Activated CD8-positive, alpha-beta memory T cell treated with anti-CD3 and anti-CD28 coated beads, Interleukin-2, amount 10 ng/mL, durations not matched to agents 7 days and 5 days (primary cell): ENCODE data around the gene SLC22A12. TPM values are rescaled to one million over a fixed set of nuclear protein-coding genes. Genes with fewer than 3 reads are reported as not detected.
"Not testable (repeated sequence)": the region's sequence is repeated elsewhere in the genome, so short reads cannot be mapped to it uniquely, and the experiment has no call there.

Experiments
- ATAC-seq: fragments of 150-1000 bp; cut with Tn5 transposase; one replicate; pipeline ENCODE4 v1.10.0; 2021; ENCODE audit warnings: moderate library complexity
- CTCF ChIA-PET: fragments of 350-600 bp; sonication (Branson Sonifier 250); formaldehyde crosslinking; loops from one replicate; lab custom pipeline; 2021; ENCODE audit warnings: antibody characterized with exemption; lab: Charles Lee
- DNase-seq: peaks from one replicate; pipeline ENCODE4 v3.0.0-alpha.2; 2020
- H3K27ac Mint-ChIP-seq: one replicate; pipeline ENCODE4 v1.8.0; 2021; ENCODE audit warnings: mild to moderate bottlenecking, mixed read lengths
- H3K27me3 Mint-ChIP-seq: one replicate; pipeline ENCODE4 v1.8.0; 2021; ENCODE audit warnings: mixed read lengths
- H3K36me3 Mint-ChIP-seq: one replicate; pipeline ENCODE4 v1.8.0; 2021; ENCODE audit warnings: mild to moderate bottlenecking, mixed read lengths
- H3K4me1 Mint-ChIP-seq: one replicate; pipeline ENCODE4 v1.8.0; 2021; ENCODE audit warnings: mixed read lengths
- H3K4me3 Mint-ChIP-seq: one replicate; pipeline ENCODE4 v1.8.0; 2021; ENCODE audit warnings: mild to moderate bottlenecking, moderate library complexity, mixed read lengths
- H3K9me3 Mint-ChIP-seq: one replicate; pipeline ENCODE4 v1.8.0; 2022; ENCODE audit warnings: low read depth, mixed read lengths
- total RNA-seq, 2 experiments: library from RNA; stranded (reverse); gene quantifications; one replicate each; pipeline ENCODE4 v1.2.3, GENCODE V29; 2021

The SLC22A12 gene
- total RNA-seq, 2 experiments from 2014 or later = not detected

DNA sequence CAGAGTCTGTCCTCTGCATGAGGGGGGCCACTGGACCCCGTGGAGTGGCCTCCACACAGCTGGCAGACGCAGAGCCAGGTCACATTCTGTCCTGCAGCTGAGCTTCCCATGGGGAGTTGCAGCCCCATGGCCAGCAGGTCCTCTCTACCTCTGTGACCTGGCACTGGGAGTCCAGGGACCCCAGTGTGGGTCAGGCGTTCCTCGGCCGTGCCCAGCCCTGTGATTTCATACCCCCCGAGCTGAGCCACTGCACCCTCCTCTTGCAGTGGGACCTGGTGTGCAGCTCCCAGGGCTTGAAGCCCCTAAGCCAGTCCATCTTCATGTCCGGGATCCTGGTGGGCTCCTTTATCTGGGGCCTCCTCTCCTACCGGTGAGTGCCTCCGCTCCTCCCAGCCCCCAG, 32.2 kb upstream of the SLC22A12 start:
- Mint-ChIP-seq H3K4me1 (no peaks in the 10 kb centered on the region), H3K27ac (no peak overlapping the region), H3K9me3 (no peaks in the 10 kb centered on the region), H3K27me3 (no peaks in the 10 kb centered on the region), H3K4me3 (no peak overlapping the region), H3K36me3 (no peaks in the 10 kb centered on the region)
- DNase-seq (no peak), ATAC-seq (no peak)
- CTCF ChIA-PET = interaction anchor here (1.1 kb wide), 1 partner anchor 184 kb away, joined by 3 read pairs; no protein-coding TSS in a partner anchor

DNA sequence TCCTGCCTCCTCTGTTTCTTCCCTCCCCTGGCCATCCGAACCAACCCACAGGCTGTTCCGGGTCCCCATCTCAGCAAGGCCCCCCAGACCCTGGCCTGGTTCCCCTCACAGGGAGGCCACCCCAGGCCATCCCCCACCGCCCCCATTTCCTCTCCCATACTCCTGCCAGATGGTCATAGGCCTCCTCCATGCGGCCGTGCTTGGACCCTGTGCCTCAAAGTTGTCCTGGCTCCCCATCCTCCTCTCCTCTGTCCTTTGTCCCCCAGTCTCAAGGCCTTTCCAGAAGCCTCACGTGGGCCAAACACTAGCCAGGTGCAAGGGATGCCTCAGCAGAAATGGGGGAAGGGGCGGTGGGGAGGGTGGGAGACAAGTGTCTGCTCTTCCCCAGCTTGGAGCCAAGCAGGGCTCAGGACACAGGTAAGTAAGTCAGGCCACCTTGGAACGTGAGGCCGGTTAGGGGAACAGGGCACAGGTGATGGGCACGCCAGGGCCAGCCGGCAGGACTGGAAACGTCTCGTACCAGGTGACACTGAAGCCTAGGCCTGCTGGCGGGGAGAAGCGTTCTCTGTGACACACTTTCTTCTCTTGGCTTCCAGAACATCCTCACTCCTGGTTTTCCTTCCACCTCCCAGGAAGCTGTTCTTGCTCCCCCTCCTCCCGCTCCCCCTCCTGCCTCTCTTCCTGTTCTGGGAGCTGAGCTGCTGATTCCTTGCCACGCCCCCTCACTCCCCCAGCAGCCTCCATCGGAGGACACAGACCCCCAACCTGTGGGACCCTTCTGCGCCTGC, 31.5 kb upstream of the SLC22A12 start:
- DNase-seq (no peak), ATAC-seq (no peak)
- CTCF ChIA-PET = interaction anchor here (1.1 kb wide), 1 partner anchor 183 kb away, joined by 3 read pairs; no protein-coding TSS in a partner anchor
- H3K9me3 Mint-ChIP-seq = no peaks in the 10 kb centered on the region
- H3K4me3 Mint-ChIP-seq = no peak overlapping the region
- no peaks in the 10 kb centered on the region for H3K4me1 Mint-ChIP-seq
- H3K27me3 Mint-ChIP-seq = no peaks in the 10 kb centered on the region
- no peaks in the 10 kb centered on the region for H3K36me3 Mint-ChIP-seq
- H3K27ac Mint-ChIP-seq = no peak overlapping the region

DNA sequence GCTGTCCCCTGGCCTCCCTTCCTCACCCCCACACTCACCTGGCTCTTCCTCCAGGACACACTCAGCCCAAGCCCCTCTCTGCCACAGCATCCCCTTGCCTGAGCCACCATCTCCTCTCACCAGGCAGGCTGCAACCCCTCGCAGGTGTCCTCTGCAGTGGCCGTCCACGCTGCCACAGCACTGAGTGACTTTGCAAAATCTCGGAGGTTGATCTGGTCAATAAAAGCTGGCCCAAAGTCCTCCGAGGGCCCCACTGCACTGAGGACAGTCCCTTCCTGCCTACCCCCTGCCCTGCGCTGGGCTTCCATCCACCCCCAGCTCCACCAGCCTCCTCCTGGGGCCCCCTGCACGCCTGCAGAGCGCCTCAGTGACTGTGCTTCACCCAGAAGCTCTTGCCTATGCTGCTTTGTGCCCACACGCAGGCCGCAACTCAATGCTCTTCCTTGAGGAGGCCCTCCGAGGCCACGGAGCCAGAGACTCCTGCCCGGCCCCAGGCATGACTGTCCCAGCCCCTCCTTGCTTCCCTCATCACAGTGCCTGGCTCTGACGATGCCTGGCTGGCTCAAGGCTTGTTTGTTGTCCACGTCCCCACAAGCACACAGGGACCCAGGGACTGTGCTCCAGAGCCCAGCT, 30.8 kb upstream of the SLC22A12 start:
- Mint-ChIP-seq H3K9me3 (no peaks in the 10 kb centered on the region), H3K4me1 (no peaks in the 10 kb centered on the region), H3K27ac (no peak overlapping the region), H3K36me3 (no peaks in the 10 kb centered on the region), H3K4me3 (no peak overlapping the region), H3K27me3 (no peaks in the 10 kb centered on the region)
- DNase-seq = no peak
- CTCF ChIA-PET = no interaction called here
- ATAC-seq = no peak

DNA sequence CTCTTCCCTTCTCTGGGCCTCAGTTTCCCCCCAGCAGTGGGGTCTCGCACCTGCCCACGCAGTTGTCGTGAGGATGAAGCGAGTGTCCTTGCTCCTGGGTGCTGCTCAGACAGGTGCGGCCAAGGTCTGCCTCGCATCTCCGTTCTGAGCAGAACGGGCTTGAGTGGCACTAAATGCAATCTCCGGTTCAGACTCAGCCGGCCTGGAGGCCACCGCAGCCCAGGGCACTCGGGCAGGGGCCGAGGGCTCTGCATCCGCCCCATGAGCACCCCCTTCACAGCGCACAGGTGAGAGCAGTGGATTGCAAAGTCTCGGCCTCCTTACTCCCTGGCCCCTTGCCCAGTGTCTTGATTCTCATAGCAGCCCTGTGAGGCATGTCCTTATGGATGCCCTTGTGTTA, 30.1 kb upstream of the SLC22A12 start:
- H3K36me3 Mint-ChIP-seq = no peaks in the 10 kb centered on the region
- no peak overlapping the region for H3K4me3 Mint-ChIP-seq
- H3K4me1 Mint-ChIP-seq = no peaks in the 10 kb centered on the region
- CTCF ChIA-PET = no interaction called here
- H3K27me3 Mint-ChIP-seq = no peaks in the 10 kb centered on the region
- H3K9me3 Mint-ChIP-seq = no peaks in the 10 kb centered on the region
- no peak overlapping the region for H3K27ac Mint-ChIP-seq
- no peak for DNase-seq
- ATAC-seq = no peak

DNA sequence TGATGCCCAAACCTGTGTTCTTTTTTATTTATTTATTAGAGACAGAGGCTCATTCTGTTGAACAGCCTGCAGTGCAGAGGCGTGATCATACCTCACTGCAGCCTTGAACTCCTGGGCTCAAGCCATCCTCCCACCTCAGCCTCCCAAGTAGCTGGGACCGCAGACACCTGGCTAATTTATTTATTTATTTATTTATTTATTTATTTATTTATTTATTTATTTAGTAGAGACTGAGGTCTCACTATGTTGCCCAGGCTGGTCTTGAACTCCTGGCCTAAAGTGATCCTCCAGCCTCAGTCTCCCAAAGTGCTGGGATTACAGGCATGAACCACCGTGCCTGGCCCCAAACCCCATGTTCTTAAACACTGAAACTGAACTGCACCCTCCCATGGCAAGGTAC, 29.6 kb upstream of the SLC22A12 start:
- H3K36me3 Mint-ChIP-seq, H3K27ac Mint-ChIP-seq, H3K4me3 Mint-ChIP-seq, H3K4me1 Mint-ChIP-seq, CTCF ChIA-PET, DNase-seq, H3K9me3 Mint-ChIP-seq, ATAC-seq, H3K27me3 Mint-ChIP-seq: not testable (repeated sequence)

DNA sequence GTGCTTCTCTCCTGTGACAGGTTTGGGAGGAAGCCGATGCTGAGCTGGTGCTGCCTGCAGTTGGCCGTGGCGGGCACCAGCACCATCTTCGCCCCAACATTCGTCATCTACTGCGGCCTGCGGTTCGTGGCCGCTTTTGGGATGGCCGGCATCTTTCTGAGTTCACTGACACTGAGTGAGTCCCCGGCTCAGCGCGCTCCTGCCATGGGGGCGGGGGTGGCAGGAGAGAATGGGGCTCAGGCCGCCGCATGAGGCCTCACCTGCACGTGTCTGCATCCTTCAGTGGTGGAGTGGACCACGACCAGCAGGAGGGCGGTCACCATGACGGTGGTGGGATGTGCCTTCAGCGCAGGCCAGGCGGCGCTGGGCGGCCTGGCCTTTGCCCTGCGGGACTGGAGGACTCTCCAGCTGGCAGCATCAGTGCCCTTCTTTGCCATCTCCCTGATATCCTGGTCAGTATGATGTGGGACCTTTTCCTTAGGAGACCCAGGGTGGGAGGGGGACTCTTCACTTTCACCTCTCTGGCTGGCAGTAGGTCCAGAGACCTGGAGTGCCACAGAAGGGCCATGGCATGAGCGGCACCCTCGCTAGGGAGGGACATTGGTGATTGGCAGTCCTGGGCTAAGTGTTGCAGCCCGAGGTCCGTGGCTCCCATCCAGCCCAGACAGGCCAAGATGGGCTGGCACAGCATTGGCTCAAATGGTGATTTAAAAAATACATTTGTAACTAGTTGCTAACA, 28.9 kb upstream of the SLC22A12 start:
- Mint-ChIP-seq H3K4me3 (no peak overlapping the region), H3K9me3 (no peaks in the 10 kb centered on the region), H3K36me3 (no peaks in the 10 kb centered on the region), H3K27me3 (no peaks in the 10 kb centered on the region), H3K27ac (no peak overlapping the region), H3K4me1 (peaks cover 2% of the 10 kb centered on the region)
- CTCF ChIA-PET = no interaction called here
- DNase-seq = no peak
- ATAC-seq = no peak

DNA sequence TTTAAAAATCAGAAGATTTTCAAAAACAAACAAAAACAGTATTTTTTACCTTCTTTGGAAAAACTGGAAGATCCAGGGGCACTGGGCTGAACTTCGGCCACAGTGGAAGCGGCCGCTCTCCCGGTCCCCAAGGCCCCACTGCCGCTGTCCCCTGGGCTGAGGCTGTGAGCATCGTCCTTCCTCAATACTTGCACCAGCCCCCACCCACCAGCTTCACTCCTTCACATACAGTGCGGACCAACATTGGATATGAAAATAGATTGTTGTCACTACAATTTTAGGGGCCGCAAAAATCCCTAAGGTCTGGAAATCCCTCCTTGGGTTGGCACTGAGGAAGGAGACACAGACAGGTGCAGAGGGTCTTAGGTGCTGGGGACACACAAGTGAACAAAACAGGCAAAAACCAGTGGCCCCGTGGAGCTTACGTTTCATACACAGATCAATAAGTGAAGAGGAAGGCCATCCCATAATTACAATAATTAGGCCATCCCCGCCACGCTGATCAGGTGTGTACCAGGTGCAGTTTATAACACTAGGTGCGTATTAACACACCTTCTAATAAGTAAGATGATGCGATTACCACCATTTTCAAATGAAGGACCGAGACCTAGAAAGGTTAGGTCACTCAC, 28.2 kb upstream of the SLC22A12 start:
- CTCF ChIA-PET = no interaction called here
- H3K27me3 Mint-ChIP-seq = no peaks in the 10 kb centered on the region
- DNase-seq (no peak), ATAC-seq (no peak)
- peaks cover 2% of the 10 kb centered on the region for H3K4me1 Mint-ChIP-seq
- H3K36me3 Mint-ChIP-seq = no peaks in the 10 kb centered on the region
- H3K27ac Mint-ChIP-seq = no peak overlapping the region
- no peaks in the 10 kb centered on the region for H3K9me3 Mint-ChIP-seq
- no peak overlapping the region for H3K4me3 Mint-ChIP-seq

DNA sequence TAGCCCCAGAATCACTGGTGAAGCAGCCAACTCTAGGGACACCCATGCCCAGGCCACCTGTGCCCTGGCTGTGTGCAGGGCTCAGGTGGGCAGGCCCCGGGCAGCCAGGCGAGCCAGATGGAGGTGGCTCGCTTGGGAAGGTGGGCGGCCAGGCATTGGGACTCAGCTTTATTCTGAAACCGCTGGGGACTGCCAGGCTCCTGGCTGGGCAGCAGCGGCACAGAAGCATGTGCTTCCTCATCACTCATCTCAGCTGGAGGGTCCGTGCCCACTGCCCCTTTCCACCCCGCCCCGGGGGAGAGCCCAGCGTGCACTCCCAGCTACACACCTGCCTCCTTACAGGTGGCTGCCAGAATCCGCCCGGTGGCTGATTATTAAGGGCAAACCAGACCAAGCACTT, 27.1 kb upstream of the SLC22A12 start:
- DNase-seq (no peak), ATAC-seq (no peak)
- no peak overlapping the region for H3K27ac Mint-ChIP-seq
- no peaks in the 10 kb centered on the region for H3K36me3 Mint-ChIP-seq
- no peak overlapping the region for H3K4me3 Mint-ChIP-seq
- peaks cover 2% of the 10 kb centered on the region for H3K4me1 Mint-ChIP-seq
- CTCF ChIA-PET = interaction anchor here (1.8 kb wide), 1 partner anchor 115 kb away, joined by 5 read pairs; no protein-coding TSS in a partner anchor
- no peaks in the 10 kb centered on the region for H3K27me3 Mint-ChIP-seq
- H3K9me3 Mint-ChIP-seq = no peaks in the 10 kb centered on the region

DNA sequence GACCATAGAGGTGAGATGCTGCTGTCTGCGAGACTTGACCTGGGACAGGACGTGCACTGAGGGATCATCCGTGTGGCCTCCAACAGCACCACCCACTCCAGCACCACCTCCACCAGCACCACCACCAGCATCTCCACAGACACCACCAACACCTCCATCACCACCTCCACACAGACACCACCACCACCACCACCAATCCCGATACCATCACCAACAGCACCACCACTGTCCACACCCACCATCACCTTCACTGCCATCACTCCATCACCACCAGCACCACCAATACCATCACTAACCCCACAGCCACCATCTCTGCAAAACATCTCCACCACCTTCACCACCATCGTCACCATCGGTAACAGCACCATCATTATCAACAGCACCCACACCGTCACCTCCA, 26.6 kb upstream of the SLC22A12 start:
- no peak overlapping the region for H3K4me3 Mint-ChIP-seq
- peaks cover 2% of the 10 kb centered on the region for H3K4me1 Mint-ChIP-seq
- DNase-seq (no peak), ATAC-seq (no peak)
- no peaks in the 10 kb centered on the region for H3K9me3 Mint-ChIP-seq
- H3K27me3 Mint-ChIP-seq = no peaks in the 10 kb centered on the region
- CTCF ChIA-PET = interaction anchor here (1.8 kb wide), 1 partner anchor 115 kb away, joined by 5 read pairs; no protein-coding TSS in a partner anchor
- no peak overlapping the region for H3K27ac Mint-ChIP-seq
- H3K36me3 Mint-ChIP-seq = no peaks in the 10 kb centered on the region

DNA sequence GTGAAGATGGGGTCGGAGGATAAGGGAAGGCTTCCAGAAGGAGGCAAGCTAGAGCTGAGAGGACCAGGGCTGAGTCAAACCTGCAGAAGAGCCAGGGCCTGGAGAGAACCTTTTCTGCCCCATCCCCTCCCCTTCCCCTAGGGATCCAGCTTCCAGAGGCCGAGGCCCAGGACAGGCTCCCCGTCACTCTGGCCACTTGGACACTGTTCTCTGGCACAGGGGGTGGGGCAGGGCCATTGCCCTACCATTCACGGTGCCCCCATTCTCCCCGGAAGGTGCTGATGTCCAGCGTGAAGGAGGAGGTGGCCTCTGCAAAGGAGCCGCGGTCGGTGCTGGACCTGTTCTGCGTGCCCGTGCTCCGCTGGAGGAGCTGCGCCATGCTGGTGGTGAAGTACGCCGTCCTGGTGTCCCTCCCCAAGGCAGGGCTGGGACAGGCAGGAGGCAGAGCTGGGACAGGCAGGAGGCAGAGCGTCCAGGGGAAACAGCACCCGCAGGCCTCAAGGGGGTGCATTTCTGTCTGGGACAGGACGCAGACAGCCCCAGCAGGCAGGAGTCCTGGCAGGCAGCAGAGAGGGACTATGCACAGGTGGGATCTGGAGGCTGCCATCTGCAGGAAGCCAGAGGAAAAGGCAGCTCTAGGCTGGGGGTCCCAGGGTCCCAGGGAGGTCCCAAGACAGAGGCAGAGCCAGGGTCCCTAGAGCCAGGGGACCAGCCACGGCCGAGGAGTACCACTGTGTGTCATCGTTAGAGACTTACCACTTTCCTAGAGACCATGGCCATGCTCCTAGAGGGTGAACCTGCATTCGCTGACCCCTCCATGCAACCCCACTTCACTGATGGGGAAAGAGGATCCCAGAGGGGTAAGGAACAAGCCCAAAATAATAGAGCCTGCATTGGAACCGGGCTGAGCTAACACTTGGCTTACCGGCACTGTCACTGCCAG, 25.8 kb upstream of the SLC22A12 start:
- Mint-ChIP-seq H3K4me1 (peaks cover 2% of the 10 kb centered on the region), H3K27ac (no peak overlapping the region), H3K4me3 (no peak overlapping the region), H3K9me3 (no peaks in the 10 kb centered on the region), H3K27me3 (no peaks in the 10 kb centered on the region), H3K36me3 (no peaks in the 10 kb centered on the region)
- CTCF ChIA-PET = interaction anchor here (1.0 to 1.8 kb wide), 2 partner anchors 116 to 138 kb away, joined by 3 to 5 read pairs; no protein-coding TSS in a partner anchor
- ATAC-seq (no peak), DNase-seq (no peak)

DNA sequence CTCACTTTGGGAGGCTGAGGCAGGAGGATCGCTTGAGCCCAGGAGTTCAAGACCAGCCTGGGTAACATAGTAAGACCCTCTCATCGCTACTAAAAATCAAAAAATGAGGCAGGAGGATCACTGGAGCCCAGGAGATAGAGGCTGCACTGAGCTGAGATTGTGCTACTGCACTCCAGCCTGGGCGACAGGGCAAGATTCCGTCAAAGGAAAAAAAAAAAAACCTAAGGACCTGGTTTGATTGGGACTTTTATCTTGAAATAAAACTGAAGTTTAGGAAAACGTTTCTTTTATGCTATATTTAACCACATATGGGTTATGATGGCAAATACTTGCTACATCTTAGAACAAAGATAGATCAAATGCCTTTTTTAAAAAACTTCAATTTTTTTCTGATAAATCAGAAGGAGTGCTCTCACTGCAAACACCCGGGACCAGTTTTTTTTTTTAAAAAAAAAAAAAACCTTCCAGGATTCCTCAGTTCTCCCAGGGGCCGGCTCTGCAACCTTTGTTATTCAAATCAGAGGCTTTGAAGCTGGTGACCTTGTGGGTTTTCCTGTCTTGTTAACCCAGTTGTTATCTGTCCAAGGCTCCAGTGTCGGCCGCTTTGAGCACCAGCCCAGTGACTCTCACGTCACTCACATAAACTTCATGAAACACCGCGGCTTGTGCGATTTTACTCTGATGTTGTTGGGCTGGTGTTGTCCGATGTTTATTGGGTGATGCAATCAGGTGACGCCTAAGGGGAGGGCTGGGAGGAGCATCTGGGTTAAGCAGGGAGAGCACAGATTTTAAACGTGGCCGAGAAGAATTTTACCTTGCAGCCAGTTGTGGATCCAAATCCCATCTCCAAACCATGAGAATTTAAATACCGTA, 24.7 kb upstream of the SLC22A12 start:
- ATAC-seq (peak; percentile 49), DNase-seq (no peak)
- Mint-ChIP-seq H3K27ac (no peak overlapping the region), H3K27me3 (no peaks in the 10 kb centered on the region), H3K4me1 (peaks cover 2% of the 10 kb centered on the region), H3K4me3 (no peak overlapping the region), H3K9me3 (no peaks in the 10 kb centered on the region), H3K36me3 (no peaks in the 10 kb centered on the region)
- CTCF ChIA-PET = interaction anchor here (1.0 kb wide), 1 partner anchor 137 kb away, joined by 3 read pairs; no protein-coding TSS in a partner anchor
